GM10266 (cell line): ENCODE measurements around the gene GNPTG.
A peak's percentile ranks its signal among the peaks of the same experiment; 100 is the strongest.
"Not testable (repeated sequence)": the region's sequence is repeated elsewhere in the genome, so short reads cannot be mapped to it uniquely, and the experiment has no call there.

Source experiments
- DNase-seq: peaks from one replicate; pipeline ENCODE4 v3.0.0; 2012; ENCODE audit errors: extremely low spot score
- TF ChIP-seq, protein P1 (sequence below): IDR thresholded peaks from 2 replicates; pipeline ENCODE4 v1.5.1; 2012; ENCODE audit warnings: mild to moderate bottlenecking, low read depth; ENCODE audit not compliant: control insufficient read depth, insufficient read depth; ENCODE audit errors: missing control alignments

Gene GNPTG

DNA sequence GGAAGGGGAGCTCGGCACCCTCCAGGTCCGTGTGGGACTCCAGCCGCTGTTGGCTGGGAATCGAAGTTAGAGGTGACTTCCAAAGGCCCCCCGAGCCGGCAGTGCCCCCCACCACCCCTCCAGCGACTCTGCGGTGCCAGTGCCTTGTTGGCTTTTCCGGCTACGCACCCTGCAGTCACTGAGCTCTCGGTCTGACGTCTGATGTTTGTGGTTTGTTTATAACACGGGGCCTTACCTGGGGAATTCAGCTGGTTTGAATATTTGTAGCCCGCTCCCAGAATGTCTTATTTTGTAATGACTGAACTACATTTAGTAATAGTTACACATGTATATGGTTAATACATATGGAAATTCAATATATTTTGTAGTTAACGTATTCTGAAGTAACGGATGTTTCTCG, 25.3 kb upstream of the GNPTG start:
- TF ChIP-seq, protein P1, sequence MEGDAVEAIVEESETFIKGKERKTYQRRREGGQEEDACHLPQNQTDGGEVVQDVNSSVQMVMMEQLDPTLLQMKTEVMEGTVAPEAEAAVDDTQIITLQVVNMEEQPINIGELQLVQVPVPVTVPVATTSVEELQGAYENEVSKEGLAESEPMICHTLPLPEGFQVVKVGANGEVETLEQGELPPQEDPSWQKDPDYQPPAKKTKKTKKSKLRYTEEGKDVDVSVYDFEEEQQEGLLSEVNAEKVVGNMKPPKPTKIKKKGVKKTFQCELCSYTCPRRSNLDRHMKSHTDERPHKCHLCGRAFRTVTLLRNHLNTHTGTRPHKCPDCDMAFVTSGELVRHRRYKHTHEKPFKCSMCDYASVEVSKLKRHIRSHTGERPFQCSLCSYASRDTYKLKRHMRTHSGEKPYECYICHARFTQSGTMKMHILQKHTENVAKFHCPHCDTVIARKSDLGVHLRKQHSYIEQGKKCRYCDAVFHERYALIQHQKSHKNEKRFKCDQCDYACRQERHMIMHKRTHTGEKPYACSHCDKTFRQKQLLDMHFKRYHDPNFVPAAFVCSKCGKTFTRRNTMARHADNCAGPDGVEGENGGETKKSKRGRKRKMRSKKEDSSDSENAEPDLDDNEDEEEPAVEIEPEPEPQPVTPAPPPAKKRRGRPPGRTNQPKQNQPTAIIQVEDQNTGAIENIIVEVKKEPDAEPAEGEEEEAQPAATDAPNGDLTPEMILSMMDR, result no peak
- no peak for DNase-seq

DNA sequence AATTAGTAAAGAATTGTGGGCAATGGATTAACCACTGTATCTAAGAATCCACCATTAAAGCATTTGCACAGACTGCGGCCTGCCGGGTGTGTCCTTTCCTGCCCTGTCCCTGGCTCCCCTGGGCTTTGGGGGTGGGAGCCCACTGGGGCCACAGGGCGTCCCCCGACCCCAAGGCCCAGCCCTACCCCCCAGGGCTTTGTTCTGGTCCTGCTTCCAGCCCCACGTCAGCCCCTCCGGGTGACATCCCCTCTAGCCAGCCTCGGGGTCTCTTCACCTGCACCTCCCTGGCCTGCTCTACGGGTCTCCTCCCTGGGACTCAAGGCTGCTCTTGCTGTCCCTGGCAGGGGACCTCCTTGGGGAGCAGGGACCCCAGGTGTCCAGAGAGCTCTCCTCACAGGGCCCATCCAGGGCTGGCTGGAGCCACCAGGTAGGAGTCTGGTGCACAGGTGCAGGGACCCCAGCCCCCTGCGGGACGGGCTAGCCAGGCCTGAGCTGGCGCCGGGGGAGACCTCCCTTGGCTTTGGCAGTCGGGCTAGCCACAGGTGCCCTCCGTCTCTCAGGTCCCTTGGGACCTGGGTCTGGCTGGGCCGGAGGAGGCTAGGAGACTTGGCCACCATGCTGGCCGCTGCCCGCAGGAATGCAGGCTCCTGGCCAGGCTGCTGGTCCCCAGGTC, 24.6 kb upstream of the GNPTG start:
- TF ChIP-seq, protein P1, result no peak
- DNase-seq, result no peak

DNA sequence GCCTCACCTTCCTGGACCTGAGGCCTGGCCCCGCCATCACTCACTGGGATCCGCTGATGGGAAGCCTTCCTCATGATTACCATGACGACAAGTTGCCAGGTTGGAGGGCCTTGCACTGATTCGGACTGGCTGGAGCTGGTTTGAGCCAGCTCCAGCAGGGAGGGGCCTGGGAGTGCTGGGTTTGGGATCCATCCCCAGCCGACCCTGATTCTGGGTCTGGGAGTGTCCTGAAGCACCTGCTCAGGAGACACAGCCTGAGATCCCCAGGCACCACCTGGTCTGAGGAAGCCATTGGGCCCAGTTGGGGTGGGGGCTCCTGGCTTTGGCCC, 24.1 kb upstream of the GNPTG start:
- TF ChIP-seq, protein P1, result no peak
- no peak for DNase-seq

DNA sequence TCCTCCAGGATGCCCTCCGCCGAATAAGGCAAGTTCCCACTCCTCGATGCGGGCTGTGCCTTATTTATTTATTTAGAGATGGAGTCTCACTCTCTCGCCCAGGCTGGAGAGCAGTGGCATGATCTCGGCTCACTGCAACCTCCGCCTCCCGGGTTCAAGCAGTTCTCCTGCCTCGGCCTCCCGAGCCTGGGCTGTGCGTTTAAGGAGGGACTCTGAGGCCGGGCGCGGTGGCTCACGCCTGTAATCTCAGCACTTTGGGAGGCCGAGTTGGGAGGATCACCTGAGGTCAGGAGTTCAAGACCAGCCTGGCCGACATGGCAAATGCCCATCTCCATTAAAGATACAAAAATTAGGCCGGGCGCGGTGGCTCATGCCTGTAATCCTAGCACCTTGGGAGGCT, 23.6 kb upstream of the GNPTG start:
- DNase-seq, result not testable (repeated sequence)

DNA sequence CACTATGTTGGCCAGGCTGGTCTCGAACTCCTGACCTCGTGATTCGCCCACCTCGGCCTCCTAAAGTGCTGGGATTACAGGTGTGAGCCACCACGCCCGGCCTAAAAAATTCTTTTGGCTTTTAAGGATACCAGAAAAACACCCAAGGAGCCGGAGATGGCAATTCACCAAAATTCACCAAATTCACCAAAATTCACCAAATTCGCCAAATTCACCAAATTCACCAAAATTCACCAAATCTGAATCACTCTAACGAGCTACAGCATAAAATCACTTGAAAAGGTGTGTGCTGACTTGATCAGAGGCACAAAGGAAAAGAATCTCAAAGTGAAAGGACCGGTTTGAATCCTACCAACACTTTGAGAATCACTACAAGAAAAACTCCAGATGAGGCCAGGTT, 22.8 kb upstream of the GNPTG start:
- not testable (repeated sequence) for DNase-seq

DNA sequence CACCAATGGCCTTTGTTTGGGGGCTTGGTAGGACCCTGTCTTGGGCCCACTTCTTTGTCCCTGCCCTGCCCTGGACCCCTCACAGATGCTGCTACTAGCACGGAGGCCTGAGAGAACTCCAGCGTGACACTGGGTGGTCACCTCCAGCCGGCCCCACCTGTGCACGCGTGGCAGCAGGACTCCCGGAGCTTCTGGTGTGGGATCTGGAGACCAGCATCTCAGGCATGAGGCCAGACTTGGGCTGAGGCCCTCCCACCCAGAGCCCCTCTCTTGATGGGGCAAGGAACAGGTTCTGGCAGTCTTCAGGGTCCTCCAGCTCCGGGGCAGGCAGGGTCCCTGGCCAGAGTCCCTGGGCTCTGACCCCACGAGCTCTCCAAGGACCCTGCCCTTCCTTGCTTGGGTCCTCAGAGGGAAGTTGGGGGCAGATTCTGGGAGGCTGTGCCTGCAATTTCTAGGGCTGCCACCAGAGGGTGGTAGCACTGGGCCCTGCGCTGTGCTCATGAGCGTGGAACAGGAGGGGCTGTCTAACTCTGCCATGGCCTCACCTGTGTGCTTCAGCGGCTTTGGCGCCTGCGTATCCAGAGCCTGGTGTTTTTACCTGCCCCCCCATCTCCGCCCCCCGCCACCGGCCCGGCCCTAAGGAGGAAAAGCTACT, 21.3 kb upstream of the GNPTG start:
- no peak for DNase-seq
- TF ChIP-seq, protein P1, result peak; percentile 40

DNA sequence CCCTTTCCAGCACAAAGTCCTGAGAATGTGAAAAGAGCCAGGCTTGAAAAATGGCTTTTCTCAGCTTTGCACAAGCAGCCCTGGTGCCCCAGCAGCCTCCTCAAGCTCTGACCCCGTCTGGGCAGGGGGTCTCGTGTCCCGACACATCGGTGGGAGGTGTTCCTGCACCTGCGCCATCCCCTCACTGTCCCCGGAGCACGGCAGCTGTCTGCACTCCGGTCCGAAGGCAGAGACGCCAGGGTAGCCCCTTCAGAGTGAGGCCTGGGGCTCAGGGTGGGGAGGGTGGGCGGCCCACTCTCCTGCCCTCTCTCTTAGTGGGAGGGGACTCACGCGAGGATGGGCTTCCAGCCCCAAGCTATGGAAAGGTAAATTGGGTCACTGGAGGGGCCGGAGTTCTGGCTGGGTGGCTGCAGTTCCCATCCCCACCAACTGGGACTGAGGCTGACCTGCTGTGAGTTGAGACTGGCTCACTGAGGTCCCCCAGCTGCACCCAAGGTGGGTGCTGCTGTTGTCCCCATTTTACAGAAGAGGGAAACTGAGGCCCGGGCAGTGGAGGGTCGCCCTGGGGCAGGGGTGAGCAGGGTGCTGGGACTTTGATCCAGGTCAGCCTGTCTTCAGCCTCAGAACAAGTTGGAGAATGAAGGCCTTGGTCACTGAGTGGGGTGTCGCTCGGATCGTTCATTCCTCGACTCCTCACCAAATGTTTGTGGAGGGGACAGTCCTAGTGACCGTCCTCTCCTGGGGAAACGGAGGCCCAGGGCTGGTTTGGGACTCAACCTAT, 20.6 kb upstream of the GNPTG start:
- no peak for DNase-seq
- TF ChIP-seq, protein P1, result no peak

DNA sequence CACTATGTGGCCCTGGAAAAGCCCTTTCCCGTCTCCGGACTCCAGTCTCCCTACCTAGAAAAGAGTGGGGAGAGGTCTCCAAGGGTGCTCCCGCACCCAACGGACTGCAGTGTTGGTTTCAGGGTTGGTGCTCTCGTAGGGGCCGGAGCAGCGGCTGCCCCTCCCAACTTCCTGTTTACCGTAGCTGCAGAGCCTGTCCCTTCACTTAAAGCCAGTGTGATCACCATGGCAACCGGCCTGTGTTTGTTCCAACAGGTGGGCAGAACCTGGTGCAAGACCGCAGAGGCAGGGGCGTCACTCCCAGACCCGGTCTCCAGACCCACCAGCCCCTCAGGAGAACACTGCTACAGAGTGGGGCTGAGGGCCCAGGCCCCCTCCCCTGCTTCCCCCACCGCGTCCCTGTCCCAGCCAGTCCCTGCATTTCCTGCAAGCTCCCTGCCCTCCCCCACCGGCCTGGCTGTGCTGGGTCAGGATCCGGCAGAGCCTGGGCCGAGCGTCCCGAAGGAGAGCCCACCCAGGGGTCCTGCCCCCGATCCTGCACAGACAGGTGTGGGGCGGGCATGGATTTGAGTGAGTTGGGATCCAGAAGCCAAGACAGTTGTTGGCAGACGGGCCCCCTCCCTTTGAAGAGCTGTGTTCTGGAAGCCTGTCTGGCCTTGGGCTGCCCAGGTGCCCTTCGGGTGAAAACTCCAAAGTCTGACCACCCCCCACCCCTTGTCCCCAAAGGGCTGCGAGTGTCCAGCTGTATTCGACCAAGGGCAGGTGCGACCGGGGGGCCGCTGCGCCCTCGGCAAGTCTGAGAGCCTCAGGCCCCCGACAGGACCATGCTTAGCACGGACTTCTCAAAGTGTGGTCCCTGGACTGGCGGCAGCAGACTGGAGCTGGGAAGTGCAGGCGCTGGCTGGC, 19.8 kb upstream of the GNPTG start:
- DNase-seq, result peak; percentile 90
- TF ChIP-seq, protein P1, result no peak
